H4 (cell line): ENCODE data around the gene ARHGAP11A. TPM values are rescaled to one million over a fixed set of nuclear protein-coding genes. Genes with fewer than 3 reads are reported as not detected.
"Not testable (repeated sequence)": the region's sequence is repeated elsewhere in the genome, so short reads cannot be mapped to it uniquely, and the experiment has no call there.

Source experiments
- DNase-seq: peaks from one replicate; pipeline ENCODE4 v3.0.0-alpha.2; 2015; ENCODE audit warnings: low spot score
- total RNA-seq: library from RNA; depleted of rRNA; stranded (reverse); fragments of >200 nt; shearing (Covaris generic); gene quantifications from 2 replicates; pipeline ENCODE4 v1.2.3, GENCODE V29; 2014; rRNA removed

The ARHGAP11A gene
- total RNA-seq: 31.3 and 32.5 TPM in 2 replicates

- DNase-seq: peak; percentile 82
These were observed at the start of gene ARHGAP11A for GRCh38 chr15:32615051-32615870. Gene ARHGAP11A (plus strand): TSS chr15:32615504. CDS start chr15:32616212, 708 bp downstream.

DNA sequence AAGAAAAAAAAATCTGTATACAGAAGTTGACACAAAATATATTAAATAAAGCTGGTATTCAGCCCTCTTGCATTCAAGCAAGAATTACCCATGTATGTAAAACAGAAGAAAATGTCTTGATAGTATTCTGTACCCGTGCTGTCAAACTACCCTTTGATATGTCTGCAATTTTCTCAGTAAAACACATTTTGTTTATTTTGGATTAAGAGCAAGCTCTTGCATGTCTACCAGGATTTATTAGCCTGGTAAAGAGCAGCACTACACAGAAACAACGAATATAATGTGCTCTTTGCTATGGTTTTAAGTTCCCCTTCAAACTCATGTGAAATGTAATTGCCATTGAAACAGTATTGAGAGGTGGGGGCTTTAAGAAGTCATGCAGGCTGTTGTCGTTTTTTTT is 46.3 kb upstream of the ARHGAP11A start:
- DNase-seq: not testable (repeated sequence)

DNA sequence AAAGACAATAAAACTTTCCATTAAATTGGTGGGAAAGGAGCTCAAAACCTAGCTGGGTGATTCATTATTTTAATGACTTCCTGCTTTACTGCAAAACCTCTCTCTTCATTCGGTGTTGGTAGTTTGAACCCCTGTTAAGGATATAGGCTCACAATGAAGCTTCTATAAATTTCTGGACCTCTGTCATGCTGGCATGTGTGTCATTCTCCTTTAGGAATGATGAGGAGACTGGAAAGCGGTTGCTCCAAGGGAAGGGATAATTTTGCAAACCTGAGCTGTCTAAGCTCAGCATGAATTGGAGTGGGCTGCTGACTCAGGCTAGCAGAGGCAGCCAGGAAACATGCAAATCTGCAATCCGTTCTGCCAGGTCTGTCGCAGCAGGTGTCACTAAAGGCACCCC is 36.8 kb upstream of the ARHGAP11A start:
- not testable (repeated sequence) for DNase-seq

GRCh38 chr15:32585844-32586243 is 29.5 kb upstream of the ARHGAP11A start:
- not testable (repeated sequence) for DNase-seq

DNA sequence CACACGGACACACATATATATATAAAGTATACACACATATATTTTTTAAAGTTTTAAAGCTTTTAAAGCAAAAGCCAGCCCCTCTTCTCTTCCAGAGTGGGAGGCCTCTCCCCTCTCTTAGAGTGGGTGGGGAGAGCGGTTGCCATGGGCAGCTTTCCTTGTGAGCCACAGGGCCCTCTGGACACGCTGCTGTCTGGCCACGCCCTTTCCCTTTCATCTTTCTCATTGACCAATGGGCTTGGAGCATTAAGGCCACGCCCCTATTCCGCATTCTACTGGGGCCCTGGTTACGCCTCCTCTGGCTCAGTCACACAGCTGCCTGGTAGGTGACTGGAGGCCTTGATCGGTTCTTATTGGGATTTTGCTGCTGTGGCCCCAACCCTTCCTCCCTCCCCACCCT is 22.2 kb upstream of the ARHGAP11A start, which contains the start of gene GOLGA8N:
Gene GOLGA8N, plus strand, starts transcription at position 306 of the 400 bp plus-strand sequence.
- not testable (repeated sequence) for DNase-seq

- DNase-seq: not testable (repeated sequence)
These were observed 5.8 kb upstream of the ARHGAP11A start for GRCh38 chr15:32609518-32609917.

DNA sequence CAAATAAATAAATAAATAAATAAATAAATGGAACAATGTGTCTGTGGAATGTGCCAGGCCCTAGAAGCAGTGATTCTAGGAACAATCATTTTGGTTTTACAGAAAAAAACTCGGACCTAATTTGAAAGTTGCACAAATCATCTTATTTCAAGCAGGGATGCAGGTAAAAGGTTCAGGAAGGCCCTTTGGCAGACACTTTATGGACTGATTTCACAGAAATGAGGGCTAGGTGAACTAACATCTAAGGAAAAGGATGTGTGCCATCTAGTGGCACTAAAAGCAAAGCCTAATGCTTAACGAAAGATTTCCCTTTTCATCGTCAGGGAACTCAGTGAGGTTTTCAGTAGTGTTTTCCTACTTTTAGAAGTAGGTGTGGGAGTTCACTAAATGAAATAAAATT is 4.6 kb upstream of the ARHGAP11A start:
- peak; percentile 43 for DNase-seq

GRCh38 chr15:32614712-32615050 is 623 bp upstream of the ARHGAP11A start:
- not testable (repeated sequence) for DNase-seq

DNA sequence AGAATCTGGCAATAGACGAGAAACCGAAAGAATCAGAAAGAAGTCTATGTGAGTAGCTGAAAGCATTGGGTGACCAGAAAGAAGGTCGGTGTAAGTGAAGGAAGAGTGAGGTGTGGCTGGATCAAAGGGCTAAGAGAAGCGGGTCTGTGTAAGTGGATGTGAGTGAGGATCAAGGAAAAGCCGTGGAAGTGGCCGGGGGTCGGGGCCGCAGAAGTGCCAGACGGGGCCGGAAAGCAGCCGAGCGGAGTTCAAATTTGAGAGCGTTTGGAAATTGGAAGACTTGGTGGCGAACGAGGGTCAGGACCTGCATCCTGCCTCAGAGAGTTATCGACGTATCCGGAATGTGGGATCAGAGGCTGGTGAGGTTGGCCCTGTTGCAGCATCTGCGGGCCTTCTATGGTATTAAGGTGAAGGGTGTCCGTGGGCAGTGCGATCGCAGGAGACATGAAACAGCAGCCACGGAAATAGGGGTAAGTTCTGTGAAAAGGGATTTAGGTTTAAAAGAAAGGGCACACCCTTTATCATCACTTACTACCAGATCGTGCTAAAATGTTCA is 645 bp downstream of the ARHGAP11A start:
- not testable (repeated sequence) for DNase-seq

- no peak for DNase-seq
These were observed 21.1 kb downstream of the ARHGAP11A start for GRCh38 chr15:32636410-32636809.

DNA sequence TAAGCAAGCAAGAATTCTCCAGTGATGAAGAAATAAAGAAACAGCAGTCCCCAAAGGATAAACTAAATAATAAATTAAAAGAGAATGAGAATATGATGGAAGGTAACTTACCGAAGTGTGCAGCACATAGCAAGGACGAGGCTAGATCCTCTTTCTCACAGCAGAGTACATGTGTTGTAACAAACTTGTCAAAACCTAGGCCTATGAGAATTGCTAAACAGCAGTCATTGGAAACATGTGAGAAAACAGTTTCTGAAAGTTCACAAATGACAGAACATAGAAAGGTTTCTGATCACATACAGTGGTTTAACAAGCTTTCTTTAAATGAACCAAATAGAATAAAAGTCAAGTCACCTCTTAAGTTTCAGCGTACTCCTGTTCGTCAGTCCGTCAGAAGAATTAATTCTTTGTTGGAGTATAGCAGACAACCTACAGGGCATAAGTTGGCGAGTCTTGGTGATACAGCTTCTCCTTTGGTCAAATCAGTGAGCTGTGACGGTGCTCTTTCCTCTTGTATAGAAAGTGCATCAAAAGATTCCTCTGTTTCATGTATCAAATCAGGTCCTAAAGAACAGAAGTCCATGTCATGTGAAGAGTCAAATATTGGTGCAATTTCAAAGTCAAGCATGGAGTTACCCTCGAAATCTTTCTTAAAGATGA is 21.7 kb downstream of the ARHGAP11A start:
- DNase-seq: no peak

GRCh38 chr15:32637704-32638103 is 22.4 kb downstream of the ARHGAP11A start:
- no peak for DNase-seq

DNA sequence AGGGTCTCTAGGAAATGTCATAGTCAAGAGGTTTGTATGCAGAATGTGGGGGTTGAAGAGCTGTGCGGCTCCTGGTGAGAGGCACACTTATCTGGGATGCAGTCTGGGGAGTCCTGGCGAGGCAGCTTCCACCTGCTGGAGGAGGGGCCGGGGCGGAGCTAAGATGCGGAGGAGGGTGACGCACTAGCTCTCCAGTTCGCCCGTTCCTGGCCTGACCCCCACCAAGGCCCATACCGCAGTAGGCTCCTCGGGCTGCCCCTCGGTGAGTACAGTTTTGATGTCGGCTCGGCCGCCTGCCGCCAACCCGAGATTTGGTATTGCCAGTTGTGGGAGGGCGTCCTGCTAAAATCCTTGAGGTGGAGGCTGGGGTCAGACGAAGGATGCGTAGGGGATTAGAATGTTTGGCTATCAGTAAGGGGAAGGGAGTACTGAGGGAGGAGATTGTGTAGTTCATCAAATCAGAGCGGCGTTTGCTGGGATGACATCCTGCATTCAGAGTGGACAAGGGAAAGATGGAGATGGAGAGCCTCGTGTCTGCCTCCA is 26.3 kb downstream of the ARHGAP11A start, which contains the start of gene SCG5:
Gene SCG5, plus strand, starts transcription at position 194 of the 543 bp plus-strand sequence. CDS start 1,883 bp downstream, outside the sequence.
- DNase-seq: no peak

GRCh38 chr15:32642667-32643435 is 27.5 kb downstream of the ARHGAP11A start:
- no peak for DNase-seq

GRCh38 chr15:32643907-32644445 is 28.7 kb downstream of the ARHGAP11A start:
- no peak for DNase-seq

- no peak for DNase-seq
These were observed 31.0 kb downstream of the ARHGAP11A start for GRCh38 chr15:32646291-32646690.

DNA sequence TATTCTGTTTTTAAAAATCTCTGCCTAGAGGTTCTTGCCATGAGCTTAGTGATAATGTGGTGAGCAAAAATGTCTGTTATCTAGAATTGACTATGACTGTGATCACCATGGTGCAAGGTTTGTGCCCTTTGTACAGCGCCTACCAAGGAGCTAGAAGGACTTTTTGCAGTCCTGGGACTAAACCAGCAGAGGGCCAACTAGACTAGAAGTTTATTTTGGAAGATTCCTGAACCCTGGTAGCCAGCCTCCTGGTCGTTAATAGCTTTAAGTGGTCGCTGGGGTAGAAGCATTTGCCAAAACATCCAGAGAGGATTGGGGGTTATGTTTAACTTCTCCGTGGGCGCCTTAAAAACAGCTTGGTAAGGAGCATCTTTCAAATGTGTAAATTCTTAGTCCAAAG is 34.0 kb downstream of the ARHGAP11A start:
- no peak for DNase-seq

- DNase-seq: peak; percentile 72
These were observed 36.0 kb downstream of the ARHGAP11A start for GRCh38 chr15:32651229-32651837.

GRCh38 chr15:32652178-32652577 is 36.9 kb downstream of the ARHGAP11A start:
- DNase-seq: no peak

- no peak for DNase-seq
These were observed 40.8 kb downstream of the ARHGAP11A start for GRCh38 chr15:32656091-32656490.

DNA sequence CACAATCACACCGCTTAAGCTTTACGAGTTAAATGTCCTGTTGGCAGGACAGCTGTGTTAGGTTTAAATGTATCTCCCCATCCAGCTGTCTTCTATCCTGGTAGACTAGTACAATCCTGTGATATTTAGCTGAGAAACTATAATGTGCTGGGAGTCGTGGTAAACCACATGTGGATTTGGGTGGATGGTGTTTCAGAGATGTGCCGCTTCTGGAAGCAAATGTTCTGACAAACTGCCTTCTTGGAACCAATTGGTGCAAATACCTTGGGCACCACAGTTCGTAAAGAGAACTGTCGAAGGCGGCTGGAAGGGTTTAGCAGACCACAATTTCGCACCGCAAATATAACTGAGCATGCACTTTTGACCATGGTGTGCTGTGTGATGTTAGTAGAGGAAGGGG is 41.2 kb downstream of the ARHGAP11A start:
- no peak for DNase-seq
